Mammary epithelial cell (primary cell): ENCODE measurements around the gene FASLG.

ENCODE experiments used
- CTCF ChIP-seq, 2 donors: IDR thresholded peaks in 1 of 2; conservative IDR thresholded peaks in 1 of 2; 2 replicates each; pipeline ENCODE4 v1.5.1; 2011 to 2012; ENCODE audit warnings: inconsistent platforms in 2 of 2, low read length in 2 of 2, mild to moderate bottlenecking in 2 of 2, control low read depth in 1 of 2, low read depth in 1 of 2; ENCODE audit not compliant: insufficient read depth in 1 of 2; ENCODE audit errors: extremely low read depth in 1 of 2
- EZH2 ChIP-seq: IDR thresholded peaks from 2 replicates; pipeline ENCODE4 v1.6.1; 2012; ENCODE audit warnings: low read length, inconsistent platforms, borderline replicate concordance

- no peak for TF ChIP-seq CTCF (conservative IDR thresholded peaks at IDR 0.05 in 1 of 2, IDR thresholded peaks at IDR 0.05 in 1 of 2; ENCODE audit: extremely low read depth in 1 of 2, insufficient read depth in 1 of 2, low read depth in 1 of 2, low read length in 2 of 2)
- TF ChIP-seq EZH2: no peak
These were observed 49.5 kb downstream of the FASLG start for GRCh38 chr1:172708452-172708851.
